HepG2 (cell line): Measurements from ENCODE around the gene SHPK. TPM values are rescaled to one million over a fixed set of nuclear protein-coding genes. Genes with fewer than 3 reads are reported as not detected.
A peak's percentile ranks its signal among the peaks of the same experiment; 100 is the strongest.

Experiments used
- ATAC-seq: fragments of 200-7000 bp; cut with Tn5 transposase; 3 replicates; pipeline ENCODE4 v1.9.1; 2020; ENCODE audit warnings: mild to moderate bottlenecking, moderate library complexity
- BruUV-seq: library from RNA; stranded (reverse); fragments of 400-500 nt; replicated peaks from 2 replicates; lab custom pipeline; 2021; lab: Mats Ljungman, UMichigan
- CTCF ChIA-PET: fragments of 300-600 bp; formaldehyde crosslinking; extraction: SDS; loops from one replicate; lab custom pipeline; 2021; ENCODE audit warnings: low total read pairs, inconsistent platforms, low intra/inter-chr PET ratio; lab: Yijun Ruan, JAX
- POLR2A ChIA-PET: fragments of 350-600 bp; sonication (Branson Sonifier 250); formaldehyde crosslinking; loops from one replicate; lab custom pipeline; 2020; ENCODE audit warnings: antibody characterized with exemption, inconsistent platforms; lab: Yijun Ruan, JAX
- DNase-seq: peaks from one replicate; pipeline ENCODE4 v3.0.0-alpha.2; 2015; ENCODE audit warnings: low spot score
- FAIRE-seq: peaks from 3 replicates; lab custom pipeline; 2011; peaks lifted over from hg19 to GRCh38; lab: Jason Lieb, UNC
- H2AFZ ChIP-seq: one replicate; pipeline ENCODE4 v1.6.1; 2011; ENCODE audit warnings: low read length, inconsistent platforms
- H3K27ac ChIP-seq: fragments of 300-600 bp; 3 replicates; pipeline ENCODE4 v1.8.0; 2011; ENCODE audit warnings: mixed run types, mild to moderate bottlenecking, mixed read lengths, low read length, inconsistent platforms; ENCODE audit not compliant: insufficient read depth; ENCODE audit errors: extremely low read length
- H3K27me3 ChIP-seq, 2 experiments: fragments of 200-600 bp in 1 of 2; 2 replicates in 1 of 2; 3 replicates in 1 of 2; pipeline versions ENCODE4 v1.6.0 to v1.8.0; 2011; ENCODE audit warnings: low read length in 2 of 2, mild to moderate bottlenecking in 2 of 2, moderate library complexity in 2 of 2, inconsistent platforms in 1 of 2; ENCODE audit not compliant: insufficient read depth in 2 of 2, control insufficient read depth in 1 of 2
- H3K36me3 ChIP-seq, 2 experiments: fragments of 200-600 bp in 1 of 2; replicated peaks in 1 of 2; 2 replicates in 1 of 2; 3 replicates in 1 of 2; pipeline versions ENCODE4 v1.5.1 to v1.8.0; 2011; ENCODE audit warnings: low read length in 2 of 2, inconsistent platforms in 1 of 2; ENCODE audit not compliant: insufficient read depth in 2 of 2, control insufficient read depth in 1 of 2
- H3K4me1 ChIP-seq: 2 replicates; pipeline ENCODE4 v1.5.1; 2012; ENCODE audit warnings: low read length, inconsistent platforms; ENCODE audit not compliant: insufficient read depth
- H3K4me2 ChIP-seq: 2 replicates; pipeline ENCODE4 v1.6.0; 2011; ENCODE audit warnings: low read depth, low read length, inconsistent platforms
- H3K4me3 ChIP-seq, 3 experiments: fragments of 200-600 bp in 1 of 3; sonication (generic), shearing (Covaris generic) in 1 of 3; replicated peaks in 1 of 3; 2 replicates each; pipeline ENCODE4 v1.5.1; 2011 to 2016; ENCODE audit warnings: low read length in 3 of 3, inconsistent platforms in 2 of 3, low read depth in 2 of 3, mild to moderate bottlenecking in 2 of 3, control low read depth in 1 of 3, mixed read lengths in 1 of 3; ENCODE audit not compliant: insufficient read depth in 1 of 3
- H3K79me2 ChIP-seq: one replicate; pipeline ENCODE4 v1.6.1; 2011; ENCODE audit warnings: low read length, inconsistent platforms; ENCODE audit not compliant: insufficient read depth
- H3K9ac ChIP-seq: 2 replicates; pipeline ENCODE4 v1.6.0; 2011; ENCODE audit warnings: mild to moderate bottlenecking, low read depth, low read length, inconsistent platforms; ENCODE audit not compliant: insufficient read depth
- H3K9me3 ChIP-seq: 2 replicates; pipeline ENCODE4 v1.5.1; 2012; ENCODE audit warnings: mild to moderate bottlenecking, low read length
- H4K20me1 ChIP-seq: 2 replicates; pipeline ENCODE4 v1.6.0; 2011; ENCODE audit warnings: inconsistent platforms, mild to moderate bottlenecking, low read length, moderate library complexity; ENCODE audit not compliant: insufficient read depth
- PAWR ChIP-seq: sonication (generic); formaldehyde crosslinking; IDR thresholded peaks from 2 replicates; pipeline ENCODE4 v1.4.0; 2020; ENCODE audit warnings: missing genetic modification reagents, mild to moderate bottlenecking, borderline replicate concordance
- ZNF331 ChIP-seq: sonication (generic); formaldehyde crosslinking; IDR thresholded peaks from 2 replicates; pipeline ENCODE4 v1.4.0; 2020; ENCODE audit warnings: missing genetic modification reagents
- WGBS: methylation state at CpG from one replicate; pipeline ENCODE4 v1.1.6; 2017; ENCODE audit warnings: low lambda C conversion rate; 5-methylcytosine and 5-hydroxymethylcytosine counted together
- in situ Hi-C: cut with HindIII; loops from 2 replicates; pipeline ENCODE4 v1.10.0; 2017; ENCODE audit warnings: low pct_unique_long_range_greater_than_20kb; ENCODE audit not compliant: extremely low pct_ligation_motif_present
- intact Hi-C: fragments of 100-400 bp; cut with micrococcal nuclease; formaldehyde crosslinking; loops from one replicate; pipeline ENCODE4 v1.10.0; 2022; ENCODE audit not compliant: unreplicated experiment
- polyA plus RNA-seq, 8 experiments: library from polyadenylated mRNA; depleted of rRNA in 3 of 8; stranded (reverse) in 7 of 8; unstranded in 1 of 8; fragments of >200 nt; fragmentation: Illumina TruSeq in 4 of 8; extraction: Trizol in 4 of 8; gene quantifications; 2 replicates each; pipeline versions ENCODE4 v1.2.1 to v1.2.3, GENCODE V29; 2011 to 2016; ENCODE audit warnings: low read depth in 4 of 8, missing spikeins in 1 of 8, mixed read lengths in 1 of 8; ENCODE audit not compliant: insufficient read depth in 1 of 8
- total RNA-seq, 5 experiments: library from RNA; depleted of rRNA; stranded (reverse); fragments of >200 nt; fragmentation: Illumina TruSeq; extraction: Trizol; gene quantifications; 2 replicates each; pipeline ENCODE4 v1.2.3, GENCODE V29; 2016; ENCODE audit warnings: low read depth in 1 of 5
- TF ChIP-seq, protein P1 (sequence below): sonication (generic); formaldehyde crosslinking; IDR thresholded peaks from 2 replicates; pipeline ENCODE4 v1.9.0; 2022; ENCODE audit warnings: missing genetic modification reagents, mild to moderate bottlenecking, borderline replicate concordance
- TF ChIP-seq, protein P2 (sequence below): sonication (generic); formaldehyde crosslinking; IDR thresholded peaks from 2 replicates; pipeline ENCODE4 v1.4.0; 2020; ENCODE audit warnings: missing genetic modification reagents
- TF ChIP-seq, protein P3 (sequence below): sonication (generic); formaldehyde crosslinking; IDR thresholded peaks from 2 replicates; pipeline ENCODE4 v1.5.1; 2020; ENCODE audit warnings: mild to moderate bottlenecking, missing genetic modification reagents, moderate library complexity

Gene SHPK
- total and polyA plus RNA-seq, 2 of the 13 experiments (the other 11 are each of a cell fraction or from before 2014, with no cell fraction given), result 16.2 to 30.9 TPM

DNA sequence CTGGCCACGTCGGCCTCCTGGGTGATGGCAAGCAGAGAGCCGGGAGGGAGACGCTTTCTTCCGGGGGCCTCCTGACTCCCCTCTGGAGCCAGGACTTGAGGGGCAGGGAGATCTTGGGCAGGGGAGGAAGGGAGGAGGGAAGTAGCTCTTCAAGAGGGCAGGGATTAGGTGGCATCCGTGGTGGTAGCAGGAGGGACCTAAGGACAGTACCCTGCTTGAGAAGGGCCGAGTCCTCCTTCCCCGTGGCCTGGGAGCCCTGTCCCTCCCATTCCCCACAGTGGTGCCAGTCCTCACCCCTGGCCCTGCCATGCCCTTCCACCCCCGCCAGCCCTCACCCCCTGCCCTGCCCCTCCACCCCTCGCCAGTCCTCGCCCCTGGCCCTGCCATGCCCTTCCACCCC, 19.7 kb upstream of the SHPK start:
- Histone ChIP-seq H3K79me2 (no peaks in the 10 kb centered on the region), H3K4me3 (no peak overlapping the region), H4K20me1 (no peaks in the 10 kb centered on the region), H3K36me3 (no peaks in the 10 kb centered on the region; a peak in 1 of 5 replicates), H3K4me2 (no peak overlapping the region), H3K9ac (no peak overlapping the region), H3K9me3 (no peaks in the 10 kb centered on the region), H2AFZ (no peak overlapping the region), H3K4me1 (peaks cover 7% of the 10 kb centered on the region), H3K27me3 (no peaks in the 10 kb centered on the region), H3K27ac (no peak overlapping the region)
- intact Hi-C loops (no loop called here), in situ Hi-C loops (no loop called here)
- WGBS, result 96% methylated on average over 5 of the region's 11 CpGs
- TF ChIP-seq PAWR (CRISPR knock-in tag), result no peak
- FAIRE-seq, result no peak
- ChIA-PET CTCF (no interaction called here), POLR2A (interaction anchor here (2.0 kb wide), 1 partner anchor 12 kb away, joined by 12 read pairs; the partner anchor contains the start of gene TAX1BP3)
- no peak for ATAC-seq
- DNase-seq, result no peak
- no TSS peak for BruUV-seq

DNA sequence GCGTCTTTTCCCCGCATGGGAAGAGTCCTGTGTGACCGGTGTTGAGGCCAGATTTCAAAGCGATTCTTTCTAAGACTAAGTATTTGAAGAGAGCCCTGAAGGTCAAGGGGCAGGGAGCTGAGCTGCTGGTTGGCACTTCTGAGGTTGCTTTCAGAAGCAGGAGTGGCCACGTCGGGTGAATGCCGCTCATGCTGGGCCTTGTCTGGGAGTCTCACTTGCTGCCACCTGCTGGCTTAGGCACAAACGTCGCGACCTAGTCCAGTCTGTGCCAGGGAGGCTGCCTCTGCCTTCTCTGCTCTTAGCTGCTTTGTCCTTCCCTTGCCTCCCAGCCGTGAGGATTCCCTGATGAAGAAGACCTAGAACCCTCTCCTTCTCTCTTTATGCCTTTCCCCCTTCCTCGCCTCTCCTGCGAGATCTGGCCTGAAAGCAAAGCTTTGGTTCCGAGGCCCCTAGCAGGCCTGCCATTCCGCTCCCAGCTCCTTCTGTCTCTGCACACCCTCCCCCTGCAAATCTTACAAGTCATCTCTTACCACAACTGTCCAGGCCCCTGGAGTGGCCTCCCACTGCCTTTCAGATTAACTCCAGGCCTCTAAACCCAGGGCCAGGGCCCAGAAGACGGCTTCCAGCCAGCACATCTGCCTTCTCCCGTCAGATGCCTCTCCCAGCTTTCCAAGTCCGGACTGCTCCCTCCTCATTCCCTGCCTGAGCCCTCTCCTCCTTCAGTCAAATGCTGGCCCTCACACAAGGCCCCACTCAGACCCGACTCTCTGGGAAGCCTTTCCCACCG, 11.9 kb upstream of the SHPK start:
- POLR2A ChIA-PET, result interaction anchor here (1.1 to 2.5 kb wide), 2 partner anchors 12 to 20 kb away, joined by 8 to 12 read pairs; partner anchors contain the start of genes CTNS and SHPK
- 70% methylated on average over 17 of the region's 20 CpGs for WGBS
- Histone ChIP-seq H4K20me1 (no peaks in the 10 kb centered on the region), H2AFZ (no peak overlapping the region), H3K4me3 (no peak overlapping the region), H3K36me3 (peaks cover 3 to 15% of the 10 kb centered on the region in 2 experiments; a peak in 2 of 5 replicates), H3K4me2 (0 out of 2 replicates have a peak overlapping the region, but pooled peaks have one; percentile 14), H3K9me3 (no peaks in the 10 kb centered on the region), H3K27me3 (no peaks in the 10 kb centered on the region), H3K4me1 (peaks cover 13% of the 10 kb centered on the region), H3K27ac (peak overlapping the region; percentile 36), H3K79me2 (no peaks in the 10 kb centered on the region), H3K9ac (no peak overlapping the region)
- ATAC-seq (peak; percentile 93), DNase-seq (peak; percentile 52), FAIRE-seq (peak; percentile 66)
- no TSS peak for BruUV-seq
- intact Hi-C loops (no loop called here), in situ Hi-C loops (no loop called here)
- CTCF ChIA-PET, result interaction anchor here (1.5 to 2.4 kb wide), 2 partner anchors 45 to 599 kb away, joined by 6 to 9 read pairs; no protein-coding TSS in a partner anchor
- TF ChIP-seq, protein P1, sequence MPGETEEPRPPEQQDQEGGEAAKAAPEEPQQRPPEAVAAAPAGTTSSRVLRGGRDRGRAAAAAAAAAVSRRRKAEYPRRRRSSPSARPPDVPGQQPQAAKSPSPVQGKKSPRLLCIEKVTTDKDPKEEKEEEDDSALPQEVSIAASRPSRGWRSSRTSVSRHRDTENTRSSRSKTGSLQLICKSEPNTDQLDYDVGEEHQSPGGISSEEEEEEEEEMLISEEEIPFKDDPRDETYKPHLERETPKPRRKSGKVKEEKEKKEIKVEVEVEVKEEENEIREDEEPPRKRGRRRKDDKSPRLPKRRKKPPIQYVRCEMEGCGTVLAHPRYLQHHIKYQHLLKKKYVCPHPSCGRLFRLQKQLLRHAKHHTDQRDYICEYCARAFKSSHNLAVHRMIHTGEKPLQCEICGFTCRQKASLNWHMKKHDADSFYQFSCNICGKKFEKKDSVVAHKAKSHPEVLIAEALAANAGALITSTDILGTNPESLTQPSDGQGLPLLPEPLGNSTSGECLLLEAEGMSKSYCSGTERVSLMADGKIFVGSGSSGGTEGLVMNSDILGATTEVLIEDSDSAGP, result peak; percentile 31; the same call in 1 of the 2 replicates
- peak; percentile 54; the same call in 1 of the 2 replicates for TF ChIP-seq ZNF331 (CRISPR knock-in tag)
- TF ChIP-seq, protein P2, sequence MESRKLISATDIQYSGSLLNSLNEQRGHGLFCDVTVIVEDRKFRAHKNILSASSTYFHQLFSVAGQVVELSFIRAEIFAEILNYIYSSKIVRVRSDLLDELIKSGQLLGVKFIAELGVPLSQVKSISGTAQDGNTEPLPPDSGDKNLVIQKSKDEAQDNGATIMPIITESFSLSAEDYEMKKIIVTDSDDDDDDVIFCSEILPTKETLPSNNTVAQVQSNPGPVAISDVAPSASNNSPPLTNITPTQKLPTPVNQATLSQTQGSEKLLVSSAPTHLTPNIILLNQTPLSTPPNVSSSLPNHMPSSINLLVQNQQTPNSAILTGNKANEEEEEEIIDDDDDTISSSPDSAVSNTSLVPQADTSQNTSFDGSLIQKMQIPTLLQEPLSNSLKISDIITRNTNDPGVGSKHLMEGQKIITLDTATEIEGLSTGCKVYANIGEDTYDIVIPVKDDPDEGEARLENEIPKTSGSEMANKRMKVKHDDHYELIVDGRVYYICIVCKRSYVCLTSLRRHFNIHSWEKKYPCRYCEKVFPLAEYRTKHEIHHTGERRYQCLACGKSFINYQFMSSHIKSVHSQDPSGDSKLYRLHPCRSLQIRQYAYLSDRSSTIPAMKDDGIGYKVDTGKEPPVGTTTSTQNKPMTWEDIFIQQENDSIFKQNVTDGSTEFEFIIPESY (CRISPR knock-in tag), result peak; percentile 90
- TF ChIP-seq, protein P3, sequence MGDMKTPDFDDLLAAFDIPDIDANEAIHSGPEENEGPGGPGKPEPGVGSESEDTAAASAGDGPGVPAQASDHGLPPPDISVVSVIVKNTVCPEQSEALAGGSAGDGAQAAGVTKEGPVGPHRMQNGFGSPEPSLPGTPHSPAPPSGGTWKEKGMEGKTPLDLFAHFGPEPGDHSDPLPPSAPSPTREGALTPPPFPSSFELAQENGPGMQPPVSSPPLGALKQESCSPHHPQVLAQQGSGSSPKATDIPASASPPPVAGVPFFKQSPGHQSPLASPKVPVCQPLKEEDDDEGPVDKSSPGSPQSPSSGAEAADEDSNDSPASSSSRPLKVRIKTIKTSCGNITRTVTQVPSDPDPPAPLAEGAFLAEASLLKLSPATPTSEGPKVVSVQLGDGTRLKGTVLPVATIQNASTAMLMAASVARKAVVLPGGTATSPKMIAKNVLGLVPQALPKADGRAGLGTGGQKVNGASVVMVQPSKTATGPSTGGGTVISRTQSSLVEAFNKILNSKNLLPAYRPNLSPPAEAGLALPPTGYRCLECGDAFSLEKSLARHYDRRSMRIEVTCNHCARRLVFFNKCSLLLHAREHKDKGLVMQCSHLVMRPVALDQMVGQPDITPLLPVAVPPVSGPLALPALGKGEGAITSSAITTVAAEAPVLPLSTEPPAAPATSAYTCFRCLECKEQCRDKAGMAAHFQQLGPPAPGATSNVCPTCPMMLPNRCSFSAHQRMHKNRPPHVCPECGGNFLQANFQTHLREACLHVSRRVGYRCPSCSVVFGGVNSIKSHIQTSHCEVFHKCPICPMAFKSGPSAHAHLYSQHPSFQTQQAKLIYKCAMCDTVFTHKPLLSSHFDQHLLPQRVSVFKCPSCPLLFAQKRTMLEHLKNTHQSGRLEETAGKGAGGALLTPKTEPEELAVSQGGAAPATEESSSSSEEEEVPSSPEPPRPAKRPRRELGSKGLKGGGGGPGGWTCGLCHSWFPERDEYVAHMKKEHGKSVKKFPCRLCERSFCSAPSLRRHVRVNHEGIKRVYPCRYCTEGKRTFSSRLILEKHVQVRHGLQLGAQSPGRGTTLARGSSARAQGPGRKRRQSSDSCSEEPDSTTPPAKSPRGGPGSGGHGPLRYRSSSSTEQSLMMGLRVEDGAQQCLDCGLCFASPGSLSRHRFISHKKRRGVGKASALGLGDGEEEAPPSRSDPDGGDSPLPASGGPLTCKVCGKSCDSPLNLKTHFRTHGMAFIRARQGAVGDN (CRISPR knock-in tag), result peak; percentile 62
